ENCODE data around the gene CRABP1.

The CRABP1 gene

DNA sequence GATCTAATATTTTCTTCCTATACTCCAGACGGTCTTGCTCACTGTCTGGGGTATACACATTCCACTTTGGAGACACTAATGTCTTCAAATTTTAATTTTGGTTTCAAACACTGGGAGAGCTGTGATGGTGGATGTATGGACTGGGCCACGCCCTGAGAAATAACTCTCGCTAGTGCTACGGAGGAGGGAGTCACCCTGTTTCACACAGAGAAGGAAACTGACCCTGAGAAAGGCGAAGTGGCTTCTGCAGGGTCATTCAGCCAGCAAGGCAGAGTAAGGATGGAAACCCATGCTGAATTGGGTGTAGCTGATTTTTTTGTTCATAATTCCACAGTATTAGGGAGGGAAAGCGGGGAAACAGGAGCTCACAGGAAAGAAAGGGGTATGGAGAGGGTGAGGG lies 32.2 kb upstream of the CRABP1 start:
- Histone ChIP-seq H3K27me3 (ENCODE audit: control insufficient read depth in 1 of 2, insufficient read depth in 2 of 2, low read length in 2 of 2) (no peaks in the 10 kb centered on the region), H3K4me3 (ENCODE audit: low read depth in 1 of 2, low read length in 2 of 2) (no peak overlapping the region), H3K9ac (ENCODE audit: low read length) (no peak overlapping the region), H3K36me3 (ENCODE audit: insufficient read depth, low read length) (no peaks in the 10 kb centered on the region), H3K9me3 (ENCODE audit: low read length) (no peaks in the 10 kb centered on the region), H3K27ac (ENCODE audit: low read depth, low read length) (no peak overlapping the region), H3K4me1 (ENCODE audit: insufficient read depth, low read length) (no peaks in the 10 kb centered on the region)

- Histone ChIP-seq H3K4me3 (ENCODE audit: low read depth in 1 of 2, low read length in 2 of 2) (no peak overlapping the region), H3K27me3 (ENCODE audit: control insufficient read depth in 1 of 2, insufficient read depth in 2 of 2, low read length in 2 of 2) (no peaks in the 10 kb centered on the region), H3K36me3 (ENCODE audit: insufficient read depth, low read length) (no peaks in the 10 kb centered on the region), H3K4me1 (ENCODE audit: insufficient read depth, low read length) (no peaks in the 10 kb centered on the region), H3K9ac (ENCODE audit: low read length) (no peak overlapping the region), H3K9me3 (ENCODE audit: low read length) (no peaks in the 10 kb centered on the region), H3K27ac (ENCODE audit: low read depth, low read length) (no peak overlapping the region)
These were observed 31.6 kb upstream of the CRABP1 start for GRCh38 chr15:78308422-78309032.

- H3K4me3 ChIP-seq (ENCODE audit: low read depth in 1 of 2, low read length in 2 of 2): no peak overlapping the region
- H3K9ac ChIP-seq (ENCODE audit: low read length): no peak overlapping the region
- H3K36me3 ChIP-seq (ENCODE audit: insufficient read depth, low read length): no peaks in the 10 kb centered on the region
- H3K27me3 ChIP-seq (ENCODE audit: control insufficient read depth in 1 of 2, insufficient read depth in 2 of 2, low read length in 2 of 2): no peaks in the 10 kb centered on the region
- no peaks in the 10 kb centered on the region for H3K9me3 ChIP-seq (ENCODE audit: low read length)
- H3K27ac ChIP-seq (ENCODE audit: low read depth, low read length): no peak overlapping the region
- no peaks in the 10 kb centered on the region for H3K4me1 ChIP-seq (ENCODE audit: insufficient read depth, low read length)
These were observed 28.9 kb upstream of the CRABP1 start for GRCh38 chr15:78311292-78311691.

GRCh38 chr15:78312536-78312935 lies 27.6 kb upstream of the CRABP1 start:
- Histone ChIP-seq H3K9ac (ENCODE audit: low read length) (no peak overlapping the region), H3K4me3 (ENCODE audit: low read depth in 1 of 2, low read length in 2 of 2) (no peak overlapping the region), H3K4me1 (ENCODE audit: insufficient read depth, low read length) (no peaks in the 10 kb centered on the region), H3K27ac (ENCODE audit: low read depth, low read length) (no peak overlapping the region), H3K9me3 (ENCODE audit: low read length) (no peaks in the 10 kb centered on the region), H3K36me3 (ENCODE audit: insufficient read depth, low read length) (no peaks in the 10 kb centered on the region), H3K27me3 (ENCODE audit: control insufficient read depth in 1 of 2, insufficient read depth in 2 of 2, low read length in 2 of 2) (no peaks in the 10 kb centered on the region)

DNA sequence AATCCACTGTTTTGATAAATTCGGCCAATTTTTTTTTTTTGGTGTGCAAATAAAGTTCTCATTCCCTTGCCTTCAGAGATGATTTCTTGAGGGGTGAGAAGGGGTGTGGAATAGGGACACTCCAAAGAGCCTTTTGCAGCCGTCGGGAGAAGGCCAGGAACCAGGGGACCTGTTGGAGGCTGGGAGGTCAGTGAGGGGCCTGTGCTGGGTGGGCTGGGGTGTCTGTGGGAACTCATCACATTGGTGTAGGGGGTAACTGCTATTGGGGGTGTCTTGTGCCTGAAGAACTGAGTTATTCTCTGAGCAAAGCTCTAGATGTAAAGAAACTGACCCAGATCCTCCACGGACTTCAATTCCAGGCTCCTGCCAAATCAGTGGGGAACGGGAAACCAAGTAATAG lies 27.2 kb upstream of the CRABP1 start:
- no peak overlapping the region for H3K27ac ChIP-seq (ENCODE audit: low read depth, low read length)

GRCh38 chr15:78313383-78313782 lies 26.8 kb upstream of the CRABP1 start:
- Histone ChIP-seq H3K27ac (ENCODE audit: low read depth, low read length) (no peak overlapping the region), H3K36me3 (ENCODE audit: insufficient read depth, low read length) (no peaks in the 10 kb centered on the region), H3K9ac (ENCODE audit: low read length) (no peak overlapping the region), H3K27me3 (ENCODE audit: control insufficient read depth in 1 of 2, insufficient read depth in 2 of 2, low read length in 2 of 2) (no peaks in the 10 kb centered on the region), H3K4me3 (ENCODE audit: low read depth in 1 of 2, low read length in 2 of 2) (no peak overlapping the region), H3K4me1 (ENCODE audit: insufficient read depth, low read length) (no peaks in the 10 kb centered on the region), H3K9me3 (ENCODE audit: low read length) (no peaks in the 10 kb centered on the region)

More for the DNA sequence above, 27.2 kb upstream of the CRABP1 start:
- Histone ChIP-seq H3K9ac (ENCODE audit: low read length) (no peak overlapping the region), H3K36me3 (ENCODE audit: insufficient read depth, low read length) (no peaks in the 10 kb centered on the region), H3K27me3 (ENCODE audit: control insufficient read depth in 1 of 2, insufficient read depth in 2 of 2, low read length in 2 of 2) (no peaks in the 10 kb centered on the region), H3K4me1 (ENCODE audit: insufficient read depth, low read length) (no peaks in the 10 kb centered on the region), H3K9me3 (ENCODE audit: low read length) (no peaks in the 10 kb centered on the region), H3K4me3 (ENCODE audit: low read depth in 1 of 2, low read length in 2 of 2) (no peak overlapping the region)

DNA sequence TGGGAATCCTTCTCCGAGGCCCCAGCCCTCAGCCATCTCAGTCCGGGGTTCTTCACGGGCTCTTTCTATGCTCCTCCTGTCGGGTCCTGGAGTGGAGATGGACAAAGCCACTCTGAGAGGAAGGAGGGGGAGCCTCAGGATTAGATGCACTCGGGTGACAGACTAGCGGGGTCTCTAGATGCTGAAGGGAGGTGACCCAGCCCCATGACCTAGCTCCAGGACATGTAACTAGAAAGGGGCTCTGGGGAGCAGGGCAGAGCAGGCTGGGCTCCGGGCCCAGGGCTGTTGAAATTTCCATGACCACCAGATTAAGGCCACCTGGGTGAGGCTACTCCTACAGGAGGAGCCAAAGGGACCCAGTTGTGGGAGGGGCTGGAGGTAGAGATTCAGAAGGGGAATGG lies 26.0 kb upstream of the CRABP1 start:
- H3K27me3 ChIP-seq (ENCODE audit: control insufficient read depth in 1 of 2, insufficient read depth in 2 of 2, low read length in 2 of 2): no peaks in the 10 kb centered on the region
- H3K4me3 ChIP-seq (ENCODE audit: low read depth in 1 of 2, low read length in 2 of 2): no peak overlapping the region
- H3K36me3 ChIP-seq (ENCODE audit: insufficient read depth, low read length): no peaks in the 10 kb centered on the region
- no peaks in the 10 kb centered on the region for H3K9me3 ChIP-seq (ENCODE audit: low read length)
- H3K27ac ChIP-seq (ENCODE audit: low read depth, low read length): no peak overlapping the region
- no peak overlapping the region for H3K9ac ChIP-seq (ENCODE audit: low read length)
- no peaks in the 10 kb centered on the region for H3K4me1 ChIP-seq (ENCODE audit: insufficient read depth, low read length)

GRCh38 chr15:78315686-78316282 lies 24.4 kb upstream of the CRABP1 start:
- Histone ChIP-seq H3K4me1 (ENCODE audit: insufficient read depth, low read length) (no peaks in the 10 kb centered on the region), H3K36me3 (ENCODE audit: insufficient read depth, low read length) (no peaks in the 10 kb centered on the region), H3K9me3 (ENCODE audit: low read length) (no peaks in the 10 kb centered on the region), H3K27me3 (ENCODE audit: control insufficient read depth in 1 of 2, insufficient read depth in 2 of 2, low read length in 2 of 2) (no peaks in the 10 kb centered on the region), H3K27ac (ENCODE audit: low read depth, low read length) (no peak overlapping the region), H3K9ac (ENCODE audit: low read length) (no peak overlapping the region), H3K4me3 (ENCODE audit: low read depth in 1 of 2, low read length in 2 of 2) (no peak overlapping the region)

GRCh38 chr15:78316283-78317083 lies 23.7 kb upstream of the CRABP1 start:
- H3K27ac ChIP-seq (ENCODE audit: low read depth, low read length): no peak overlapping the region
- no peaks in the 10 kb centered on the region for H3K9me3 ChIP-seq (ENCODE audit: low read length)
- no peak overlapping the region for H3K4me3 ChIP-seq (ENCODE audit: low read depth in 1 of 2, low read length in 2 of 2)
- H3K9ac ChIP-seq (ENCODE audit: low read length): no peak overlapping the region
- no peaks in the 10 kb centered on the region for H3K27me3 ChIP-seq (ENCODE audit: control insufficient read depth in 1 of 2, insufficient read depth in 2 of 2, low read length in 2 of 2)
- H3K36me3 ChIP-seq (ENCODE audit: insufficient read depth, low read length): no peaks in the 10 kb centered on the region
- no peaks in the 10 kb centered on the region for H3K4me1 ChIP-seq (ENCODE audit: insufficient read depth, low read length)

GRCh38 chr15:78317145-78317836 lies 22.9 kb upstream of the CRABP1 start:
- Histone ChIP-seq H3K27me3 (ENCODE audit: control insufficient read depth in 1 of 2, insufficient read depth in 2 of 2, low read length in 2 of 2) (no peaks in the 10 kb centered on the region), H3K4me1 (ENCODE audit: insufficient read depth, low read length) (no peaks in the 10 kb centered on the region), H3K27ac (ENCODE audit: low read depth, low read length) (no peak overlapping the region), H3K4me3 (ENCODE audit: low read depth in 1 of 2, low read length in 2 of 2) (no peak overlapping the region), H3K9me3 (ENCODE audit: low read length) (no peaks in the 10 kb centered on the region), H3K9ac (ENCODE audit: low read length) (no peak overlapping the region), H3K36me3 (ENCODE audit: insufficient read depth, low read length) (no peaks in the 10 kb centered on the region)

DNA sequence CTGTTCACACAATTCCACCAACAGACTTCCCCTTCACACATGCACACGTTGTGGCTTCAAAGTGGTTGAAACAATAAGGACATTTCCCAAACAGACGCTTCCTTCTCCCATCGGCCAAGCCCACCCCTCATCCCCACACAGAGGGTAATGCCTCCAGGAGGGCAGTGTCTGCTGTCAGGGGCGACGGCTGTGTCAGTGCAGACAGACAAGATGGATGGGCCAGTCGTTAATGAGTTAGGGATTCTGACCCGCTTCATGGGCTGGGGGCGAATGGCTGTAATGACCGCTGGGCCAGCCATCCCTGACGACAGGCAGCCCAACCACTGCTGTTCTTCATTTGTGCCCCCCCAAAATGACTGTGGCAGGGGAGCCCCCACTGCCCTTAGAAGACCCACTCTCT lies 20.6 kb upstream of the CRABP1 start:
- no peak overlapping the region for H3K27ac ChIP-seq (ENCODE audit: low read depth, low read length)
- no peaks in the 10 kb centered on the region for H3K36me3 ChIP-seq (ENCODE audit: insufficient read depth, low read length)
- no peaks in the 10 kb centered on the region for H3K27me3 ChIP-seq (ENCODE audit: control insufficient read depth in 1 of 2, insufficient read depth in 2 of 2, low read length in 2 of 2)
- no peak overlapping the region for H3K4me3 ChIP-seq (ENCODE audit: low read depth in 1 of 2, low read length in 2 of 2)
- no peak overlapping the region for H3K9ac ChIP-seq (ENCODE audit: low read length)
- no peaks in the 10 kb centered on the region for H3K4me1 ChIP-seq (ENCODE audit: insufficient read depth, low read length)
- no peaks in the 10 kb centered on the region for H3K9me3 ChIP-seq (ENCODE audit: low read length)
